ENCODE results near the gene CLDN1.

The CLDN1 gene

GRCh38 chr3:190261015-190261414, 61.2 kb downstream of the CLDN1 start:
- TF ChIP-seq CTCF (IDR thresholded peaks at IDR 0.05; ENCODE audit: low read length, missing control alignments) = no peak
- DNase-seq (ENCODE audit: low read depth) = peak; percentile 17
- no peak overlapping the region for H3K4me3 ChIP-seq (replicated peaks; ENCODE audit: low read depth, low read length)

DNA sequence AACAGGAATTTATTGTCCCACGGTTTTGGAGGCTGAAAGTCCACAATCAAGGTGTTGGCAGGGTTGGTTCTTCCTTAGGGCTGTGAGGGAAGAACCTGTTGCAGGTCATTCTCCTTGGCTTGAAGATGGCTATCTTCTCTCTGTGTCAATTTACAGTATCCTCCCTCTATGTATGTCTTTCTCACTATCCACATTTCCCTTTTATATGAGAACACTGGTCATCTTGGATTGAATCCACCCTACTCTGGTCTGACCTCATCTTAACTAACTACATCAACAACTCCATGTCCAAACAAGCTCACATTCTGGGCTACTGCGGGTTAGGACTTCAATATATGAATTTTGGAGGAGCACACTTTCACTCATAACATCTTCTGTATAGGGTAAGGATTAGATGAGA, 61.9 kb downstream of the CLDN1 start:
- no peak for DNase-seq (ENCODE audit: low read depth)
- no peak for TF ChIP-seq CTCF (IDR thresholded peaks at IDR 0.05; ENCODE audit: low read length, missing control alignments)
- H3K4me3 ChIP-seq (replicated peaks; ENCODE audit: low read depth, low read length) = no peak overlapping the region

GRCh38 chr3:190258634-190259033, 63.6 kb downstream of the CLDN1 start:
- no peak overlapping the region for H3K4me3 ChIP-seq (replicated peaks; ENCODE audit: low read depth, low read length)
- TF ChIP-seq CTCF (IDR thresholded peaks at IDR 0.05; ENCODE audit: low read length, missing control alignments) = no peak

More at GRCh38 chr3:190258634-190259033, 63.6 kb downstream of the CLDN1 start:
- no peak for DNase-seq (ENCODE audit: low read depth)
